DMS 273 treated with DMSO at 0.1 percent for 48 hours (cell line): ENCODE measurements around the gene DSCAML1.

ENCODE experiments used
- DNase-seq: peaks from one replicate; lab custom pipeline; 2025; lab: John Stamatoyannopoulos, UW

Gene DSCAML1, protein sequence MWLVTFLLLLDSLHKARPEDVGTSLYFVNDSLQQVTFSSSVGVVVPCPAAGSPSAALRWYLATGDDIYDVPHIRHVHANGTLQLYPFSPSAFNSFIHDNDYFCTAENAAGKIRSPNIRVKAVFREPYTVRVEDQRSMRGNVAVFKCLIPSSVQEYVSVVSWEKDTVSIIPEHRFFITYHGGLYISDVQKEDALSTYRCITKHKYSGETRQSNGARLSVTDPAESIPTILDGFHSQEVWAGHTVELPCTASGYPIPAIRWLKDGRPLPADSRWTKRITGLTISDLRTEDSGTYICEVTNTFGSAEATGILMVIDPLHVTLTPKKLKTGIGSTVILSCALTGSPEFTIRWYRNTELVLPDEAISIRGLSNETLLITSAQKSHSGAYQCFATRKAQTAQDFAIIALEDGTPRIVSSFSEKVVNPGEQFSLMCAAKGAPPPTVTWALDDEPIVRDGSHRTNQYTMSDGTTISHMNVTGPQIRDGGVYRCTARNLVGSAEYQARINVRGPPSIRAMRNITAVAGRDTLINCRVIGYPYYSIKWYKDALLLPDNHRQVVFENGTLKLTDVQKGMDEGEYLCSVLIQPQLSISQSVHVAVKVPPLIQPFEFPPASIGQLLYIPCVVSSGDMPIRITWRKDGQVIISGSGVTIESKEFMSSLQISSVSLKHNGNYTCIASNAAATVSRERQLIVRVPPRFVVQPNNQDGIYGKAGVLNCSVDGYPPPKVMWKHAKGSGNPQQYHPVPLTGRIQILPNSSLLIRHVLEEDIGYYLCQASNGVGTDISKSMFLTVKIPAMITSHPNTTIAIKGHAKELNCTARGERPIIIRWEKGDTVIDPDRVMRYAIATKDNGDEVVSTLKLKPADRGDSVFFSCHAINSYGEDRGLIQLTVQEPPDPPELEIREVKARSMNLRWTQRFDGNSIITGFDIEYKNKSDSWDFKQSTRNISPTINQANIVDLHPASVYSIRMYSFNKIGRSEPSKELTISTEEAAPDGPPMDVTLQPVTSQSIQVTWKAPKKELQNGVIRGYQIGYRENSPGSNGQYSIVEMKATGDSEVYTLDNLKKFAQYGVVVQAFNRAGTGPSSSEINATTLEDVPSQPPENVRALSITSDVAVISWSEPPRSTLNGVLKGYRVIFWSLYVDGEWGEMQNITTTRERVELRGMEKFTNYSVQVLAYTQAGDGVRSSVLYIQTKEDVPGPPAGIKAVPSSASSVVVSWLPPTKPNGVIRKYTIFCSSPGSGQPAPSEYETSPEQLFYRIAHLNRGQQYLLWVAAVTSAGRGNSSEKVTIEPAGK (N-terminal part only)

DNA sequence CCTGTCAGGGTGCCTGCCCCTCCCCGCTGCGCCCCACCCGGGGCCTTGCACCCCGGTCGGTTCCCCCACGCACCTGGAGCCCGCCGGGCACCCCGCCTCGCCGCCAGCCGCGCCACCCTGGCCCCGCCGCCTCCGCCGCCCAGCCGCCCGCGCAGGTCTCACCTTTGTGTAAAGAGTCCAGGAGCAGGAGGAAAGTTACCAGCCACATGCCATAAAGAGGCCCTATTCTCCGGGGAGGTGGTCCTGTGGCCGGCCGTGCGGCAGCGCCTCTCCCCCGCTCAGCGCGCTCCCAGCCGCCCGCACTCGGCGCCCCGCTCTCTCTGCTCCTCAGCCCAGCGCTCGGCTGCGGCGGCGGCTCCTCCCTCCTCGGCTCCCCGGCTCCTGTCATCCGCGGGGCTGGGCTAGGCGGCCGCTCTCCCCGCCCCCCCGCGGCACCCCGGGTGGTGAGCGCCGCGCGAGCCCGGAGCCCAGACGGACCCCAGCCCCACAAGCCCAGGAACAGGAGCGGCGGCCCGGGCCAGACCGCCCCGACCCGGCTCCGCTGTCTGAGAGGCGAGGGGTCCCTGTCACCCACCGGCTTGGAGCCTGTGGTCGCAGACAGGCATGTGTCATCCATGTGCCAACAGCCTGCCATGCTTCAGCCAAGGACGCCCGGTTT is at the start of gene DSCAML1:
DSCAML1 (minus strand) TSS at position 345 of the 658 bp plus-strand sequence; CDS start at position 208, 137 bp downstream.
- no peak for DNase-seq

DNA sequence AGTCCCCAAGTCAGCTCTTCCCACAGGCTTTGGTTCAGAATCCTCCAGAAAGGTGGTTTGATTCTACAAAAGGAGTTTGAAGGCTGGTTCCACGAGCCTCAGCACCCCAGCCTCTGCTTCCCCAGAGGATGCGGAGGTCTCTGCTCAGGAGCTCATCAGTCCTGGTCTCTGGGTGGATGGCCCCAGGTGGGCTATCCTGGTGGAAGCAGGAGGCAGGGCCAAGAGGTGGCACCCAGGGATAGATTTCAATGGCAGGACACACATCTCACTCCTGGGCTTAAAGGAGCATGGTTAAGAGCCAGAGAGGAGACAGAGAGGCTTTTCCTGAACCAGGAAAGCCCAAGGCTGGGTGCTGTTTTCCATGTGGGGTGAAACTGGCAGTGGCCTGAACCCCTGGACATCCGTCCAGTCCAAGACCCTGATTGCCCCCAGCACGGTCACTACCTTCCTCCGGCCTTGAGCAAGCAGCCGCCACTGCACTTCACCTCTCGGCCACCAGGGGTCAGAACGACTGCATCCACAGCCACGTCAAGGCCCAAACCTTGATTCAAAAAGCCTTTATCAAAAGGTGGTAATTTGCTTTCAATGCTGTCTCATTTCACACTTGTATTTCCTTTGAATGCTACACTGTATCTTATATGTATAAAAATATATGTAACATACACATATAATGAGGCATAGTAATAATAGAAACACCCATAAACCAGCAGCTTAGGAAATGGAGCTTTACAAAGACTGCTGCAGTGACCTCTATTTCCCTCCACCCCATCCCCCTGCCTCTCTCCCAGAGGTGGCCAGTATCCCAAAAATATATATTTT is 46.9 kb upstream of the DSCAML1 start:
- no peak for DNase-seq

DNA sequence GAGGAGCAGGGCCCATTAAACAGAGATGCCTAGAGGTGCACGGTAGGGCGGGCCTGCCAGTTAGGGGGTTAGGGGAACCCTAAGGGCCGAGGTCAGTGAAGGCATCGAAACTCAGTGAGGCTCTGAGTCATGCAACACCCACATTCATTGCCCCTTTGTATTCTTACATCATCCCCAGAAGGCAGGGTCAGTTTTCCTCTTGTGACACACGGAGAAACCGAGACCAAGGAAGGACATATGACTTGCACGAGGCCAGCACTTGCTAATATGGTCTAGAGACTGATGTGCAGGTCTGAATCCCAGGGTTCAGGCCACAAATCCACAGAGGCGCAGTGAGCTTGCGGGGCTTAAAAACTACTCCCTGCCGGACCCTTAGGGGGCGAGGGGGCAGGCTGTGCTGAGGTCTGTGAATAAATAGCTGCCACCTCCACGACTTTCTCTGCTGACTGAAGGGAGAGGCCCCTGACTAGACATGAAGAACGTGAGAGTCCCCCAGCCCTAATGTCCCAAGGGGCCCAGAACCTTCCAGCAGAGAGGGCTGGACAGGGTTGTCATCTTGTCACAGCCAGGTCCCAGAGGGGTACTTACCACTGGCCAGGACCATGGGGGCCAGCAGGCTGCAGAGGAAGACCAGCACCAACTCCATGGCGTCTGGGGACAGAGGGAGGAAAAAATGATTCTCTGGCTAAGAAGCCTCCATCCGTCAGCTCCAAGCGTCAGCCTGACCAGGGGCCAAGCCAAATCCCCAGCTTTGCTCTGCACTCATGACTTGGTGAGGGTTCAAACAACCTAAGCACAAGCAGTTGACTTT is 45.3 kb upstream of the DSCAML1 start:
- DNase-seq: no peak

DNA sequence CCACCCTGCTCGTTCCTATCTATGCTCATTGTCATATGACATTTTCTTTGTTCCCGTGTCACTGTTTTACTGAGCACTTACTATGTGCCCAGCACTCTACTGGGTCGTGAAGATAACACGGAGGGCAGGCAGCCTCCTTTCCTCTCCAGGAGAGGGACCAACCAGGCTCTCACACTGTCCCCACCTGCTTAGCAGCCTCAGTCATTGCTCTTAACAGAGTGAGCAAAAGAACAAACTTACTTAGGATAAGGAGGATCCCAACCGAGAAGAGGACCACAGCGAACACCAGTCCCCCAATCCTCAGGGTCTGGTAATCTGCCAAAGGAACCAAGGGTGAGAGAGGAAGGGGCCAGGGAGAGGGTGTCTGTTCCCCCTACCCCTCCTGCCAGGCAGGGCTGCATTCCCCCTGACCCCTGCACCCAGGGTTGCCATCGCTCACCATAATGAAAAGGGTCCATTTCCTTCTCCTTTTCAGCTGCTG is 44.6 kb upstream of the DSCAML1 start:
- no peak for DNase-seq

DNA sequence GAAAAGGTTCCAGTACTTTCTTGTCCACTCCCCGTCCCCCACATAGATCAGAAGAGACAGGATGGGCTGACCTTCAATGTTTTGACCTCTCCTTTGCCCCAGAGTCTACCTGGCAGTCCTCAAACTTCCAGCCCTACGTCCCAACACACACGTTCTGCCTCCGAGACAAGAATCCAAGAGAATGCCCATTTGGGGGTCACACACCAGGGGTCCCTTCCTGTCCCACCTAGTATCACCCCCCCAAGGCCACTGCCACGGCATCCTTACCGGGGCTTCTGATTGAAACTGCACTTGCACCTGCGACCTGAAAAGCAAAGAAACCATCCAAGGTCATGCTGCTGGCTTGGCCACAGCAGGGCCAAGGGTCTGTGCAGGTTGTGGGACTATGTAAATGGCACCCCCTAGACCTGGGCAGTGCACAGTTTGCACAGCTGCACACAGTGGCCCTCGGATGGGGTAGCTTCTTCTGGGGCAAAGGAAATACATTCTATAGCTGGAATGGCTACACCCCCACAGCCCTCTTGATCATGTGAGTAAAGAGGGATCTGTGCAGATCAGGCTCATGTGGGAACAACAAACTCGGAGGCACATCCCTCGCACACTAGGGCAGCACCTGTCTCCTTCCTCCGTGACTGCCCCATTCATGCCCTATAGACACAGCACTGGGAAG is 44.0 kb upstream of the DSCAML1 start:
- no peak for DNase-seq

DNA sequence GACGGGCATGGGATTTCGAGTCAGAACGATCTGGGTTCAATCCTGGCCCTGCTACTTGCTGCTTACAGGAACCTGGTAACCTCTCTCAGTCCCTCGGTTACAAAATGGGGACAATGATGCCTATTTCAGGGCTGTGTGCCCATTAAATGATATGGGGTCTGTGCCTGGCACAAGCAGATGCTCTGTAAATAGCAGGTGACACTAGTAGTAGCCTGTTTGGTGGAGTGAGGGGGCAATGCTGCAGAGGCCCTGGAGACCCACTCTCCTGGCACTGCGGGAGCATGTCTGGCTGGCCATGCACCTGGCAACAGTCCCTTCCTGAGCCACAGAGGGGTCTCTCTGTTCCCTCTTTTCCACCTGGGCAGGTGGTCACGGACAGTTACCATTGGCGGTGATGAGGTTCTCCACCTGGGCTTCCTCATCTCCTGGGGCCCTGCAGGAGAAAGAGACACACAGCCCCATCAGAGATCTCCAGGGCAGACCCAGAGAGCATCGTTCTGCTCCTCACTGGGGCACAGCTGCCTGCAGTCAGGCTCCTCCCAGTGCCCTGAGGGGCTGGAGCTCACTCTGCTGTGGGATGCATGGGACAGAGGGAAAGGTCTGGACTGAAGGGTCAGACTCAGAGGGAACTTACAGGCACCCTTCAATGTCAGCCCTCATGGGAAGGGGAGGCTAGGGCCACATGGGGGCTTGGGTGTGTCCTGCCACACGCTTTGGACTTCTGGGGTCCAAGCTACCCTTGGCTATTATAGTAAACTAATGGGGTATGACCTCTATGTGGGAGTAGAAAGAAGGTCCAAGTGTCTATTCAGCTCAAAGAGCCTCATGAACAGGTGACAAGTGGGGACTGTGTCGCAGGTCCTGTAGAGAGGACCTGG is 43.2 kb upstream of the DSCAML1 start:
- DNase-seq: no peak

DNA sequence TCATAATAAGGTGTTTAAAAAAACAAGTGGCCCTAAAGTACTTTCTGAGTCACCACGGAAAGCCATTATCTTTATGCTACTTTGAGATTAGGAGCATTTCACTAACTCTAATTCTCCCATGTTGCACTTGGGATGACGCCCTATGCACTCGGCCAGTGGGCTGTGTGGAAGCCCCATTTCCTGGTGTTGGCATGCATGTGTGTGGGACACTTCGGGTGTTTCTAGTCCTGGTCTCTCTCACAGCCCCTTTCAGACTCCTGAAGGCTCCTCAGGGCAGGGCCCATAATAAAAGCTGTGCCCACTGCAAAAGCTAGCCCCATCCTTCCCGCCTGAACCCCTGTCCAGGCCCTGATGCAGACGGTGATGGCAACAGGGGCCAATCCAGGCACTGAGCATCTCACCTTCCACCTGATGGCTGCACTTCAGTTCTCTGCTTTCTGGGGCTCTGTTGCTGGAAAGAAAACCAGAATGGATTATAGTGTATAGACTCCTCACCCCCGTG is 42.4 kb upstream of the DSCAML1 start:
- no peak for DNase-seq

DNA sequence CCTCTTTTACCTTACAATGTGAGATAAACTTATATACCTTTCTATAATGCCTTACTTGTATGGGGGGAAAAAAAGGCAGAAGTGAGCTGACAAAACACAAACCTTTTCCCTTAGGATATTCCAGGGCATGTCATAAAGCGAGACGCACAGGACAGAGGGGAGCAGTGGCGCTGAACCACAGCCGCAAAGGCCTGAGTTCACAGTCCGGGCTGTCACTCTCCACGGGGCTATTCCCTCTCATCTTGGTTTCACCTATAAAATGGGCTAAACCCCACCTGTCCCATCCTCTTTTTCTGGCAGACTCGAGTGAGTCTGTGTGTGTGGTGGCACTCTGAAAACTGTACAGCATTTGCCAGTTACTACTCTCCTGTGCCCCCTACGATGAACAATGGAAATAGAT is 41.9 kb upstream of the DSCAML1 start:
- no peak for DNase-seq

DNA sequence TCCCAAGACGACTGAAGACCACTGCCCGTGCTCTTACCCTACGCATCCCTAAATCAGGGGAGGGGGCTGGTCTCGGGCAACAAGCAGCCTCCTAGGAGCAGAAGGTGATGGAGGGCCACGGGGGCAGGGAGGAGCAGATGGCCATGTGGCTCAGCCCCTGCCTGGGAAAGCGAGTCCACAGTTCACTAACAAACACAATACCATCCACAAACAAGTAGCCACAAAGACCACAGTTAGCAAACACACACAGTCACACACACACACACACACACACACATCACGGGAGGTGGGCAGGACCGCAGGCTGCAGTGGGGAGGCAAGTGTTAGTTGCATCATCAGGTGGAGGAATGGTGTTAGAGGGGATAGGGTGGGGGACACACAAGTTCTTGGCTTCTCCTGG is 40.8 kb upstream of the DSCAML1 start:
- no peak for DNase-seq

DNA sequence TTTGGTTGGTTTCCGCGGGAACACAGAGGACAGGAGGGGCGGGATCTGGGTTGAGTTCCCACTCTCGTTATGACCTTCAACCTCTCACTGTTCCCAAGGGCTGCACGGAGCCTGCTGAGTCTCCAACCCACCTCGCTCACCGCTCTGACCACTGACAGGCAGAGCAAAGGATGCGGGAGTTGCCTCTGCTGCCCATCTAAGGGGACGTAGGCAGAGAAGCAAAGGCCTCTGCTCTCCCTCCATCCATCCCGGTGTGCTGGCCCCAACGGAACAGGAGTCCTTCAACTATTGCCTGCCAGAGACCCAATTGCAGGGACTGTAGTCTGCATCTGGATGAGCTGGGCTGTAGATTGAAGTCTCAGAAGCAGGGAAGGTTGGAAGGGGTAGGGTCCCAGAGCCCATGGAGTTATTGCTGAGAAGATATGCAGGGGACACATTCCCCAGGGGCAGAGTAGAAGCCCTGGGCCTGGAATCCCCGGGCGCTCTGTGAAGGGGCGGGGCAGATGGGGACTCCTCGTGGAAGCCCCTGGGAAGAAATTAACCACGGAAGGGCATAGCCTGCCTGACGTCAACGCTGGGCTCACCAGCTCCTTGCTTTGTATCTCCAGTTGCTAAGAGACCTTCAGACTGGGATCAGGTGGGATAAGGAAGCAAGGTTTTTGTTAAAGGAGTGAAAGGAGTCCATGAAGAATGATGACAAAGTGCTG is 40.2 kb upstream of the DSCAML1 start:
- DNase-seq: no peak

DNA sequence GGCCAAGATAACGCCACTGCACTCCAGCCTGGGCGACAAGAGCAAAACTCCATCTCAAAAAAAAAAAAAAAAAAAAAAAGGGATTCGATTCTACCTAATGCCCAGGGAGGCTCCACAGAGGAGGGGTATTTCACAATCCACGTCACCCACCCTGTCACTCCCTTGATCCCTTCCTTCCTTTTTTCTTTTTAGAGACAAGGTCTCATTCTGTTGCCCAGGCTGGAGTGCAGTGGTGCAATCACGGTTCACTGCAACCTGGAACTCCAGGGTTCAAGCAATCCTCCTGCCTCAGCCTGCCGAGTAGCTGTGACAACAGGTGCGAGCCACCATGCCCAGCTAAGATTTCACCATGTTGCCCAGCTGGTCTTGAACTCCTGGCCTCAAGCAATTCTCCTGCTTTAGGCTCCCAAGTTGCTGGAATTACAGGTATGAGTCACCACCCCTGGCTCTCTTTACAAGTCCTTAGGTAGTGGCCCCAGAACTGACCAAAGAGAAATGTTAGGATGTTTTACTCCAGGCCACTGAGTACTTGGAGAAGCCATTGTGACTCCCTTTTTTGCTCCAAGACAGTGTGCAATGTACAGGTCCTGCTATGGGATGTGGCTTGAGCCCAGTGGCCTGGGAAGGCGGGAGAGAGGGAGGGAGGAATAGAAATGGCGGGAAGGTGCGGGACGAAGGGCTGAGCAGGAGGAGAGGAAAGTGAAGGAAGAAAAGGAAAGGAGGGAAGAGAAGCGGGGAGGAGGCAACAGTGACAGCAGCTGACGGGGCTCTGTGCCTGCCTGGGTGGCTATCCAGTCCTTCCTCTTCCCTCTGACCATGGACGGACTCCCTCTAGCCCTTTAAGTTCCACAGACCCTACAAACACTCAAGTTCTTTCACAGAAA is 39.3 kb upstream of the DSCAML1 start:
- no peak for DNase-seq

DNA sequence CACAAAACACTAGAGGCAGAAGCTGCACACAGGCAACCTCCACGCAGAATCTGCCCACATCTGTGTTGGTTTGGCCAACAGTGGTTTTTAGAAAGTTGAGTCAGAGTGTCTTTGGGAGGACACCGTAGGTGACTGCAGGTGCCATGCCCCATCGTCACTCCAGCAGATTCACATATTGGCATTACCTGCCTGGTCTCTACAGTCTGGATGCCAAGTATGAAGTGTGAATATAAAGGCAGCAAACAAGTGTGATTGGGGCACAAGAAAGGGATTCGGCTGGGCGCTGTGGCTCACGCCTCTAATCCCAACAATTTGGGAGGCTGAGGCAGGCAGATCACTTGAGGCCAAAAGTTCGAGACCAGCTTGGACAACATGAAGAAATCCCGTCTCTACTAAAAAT is 38.6 kb upstream of the DSCAML1 start:
- no peak for DNase-seq

DNA sequence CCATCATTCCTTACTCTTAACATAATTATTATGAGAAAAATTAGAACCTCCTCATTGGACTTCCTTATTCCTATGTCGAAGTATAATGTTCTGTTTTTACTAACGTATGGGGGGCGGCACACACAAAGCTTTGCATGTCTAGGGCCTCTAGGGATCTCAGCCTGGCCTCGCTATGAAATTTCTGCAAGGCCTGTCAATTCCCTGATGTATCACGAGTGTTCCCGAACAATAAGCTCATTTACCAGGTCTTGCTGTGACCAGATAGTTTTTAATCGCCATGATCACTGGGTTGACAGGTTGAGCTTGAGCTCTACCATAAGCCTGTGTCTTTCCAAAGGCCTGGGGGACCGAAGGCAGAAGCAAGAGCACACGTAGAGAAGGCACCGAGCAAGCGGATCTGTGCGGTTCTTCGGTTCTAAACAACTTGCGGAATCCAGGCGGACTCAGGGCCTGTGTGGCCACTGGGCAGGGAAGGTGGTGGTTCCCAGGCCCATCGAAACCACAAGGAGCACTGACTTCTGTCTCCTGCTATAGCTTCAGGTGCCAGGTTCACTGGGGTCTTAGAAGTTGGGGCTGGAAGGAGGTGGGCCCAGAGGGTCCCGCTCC is 37.9 kb upstream of the DSCAML1 start:
- no peak for DNase-seq

DNA sequence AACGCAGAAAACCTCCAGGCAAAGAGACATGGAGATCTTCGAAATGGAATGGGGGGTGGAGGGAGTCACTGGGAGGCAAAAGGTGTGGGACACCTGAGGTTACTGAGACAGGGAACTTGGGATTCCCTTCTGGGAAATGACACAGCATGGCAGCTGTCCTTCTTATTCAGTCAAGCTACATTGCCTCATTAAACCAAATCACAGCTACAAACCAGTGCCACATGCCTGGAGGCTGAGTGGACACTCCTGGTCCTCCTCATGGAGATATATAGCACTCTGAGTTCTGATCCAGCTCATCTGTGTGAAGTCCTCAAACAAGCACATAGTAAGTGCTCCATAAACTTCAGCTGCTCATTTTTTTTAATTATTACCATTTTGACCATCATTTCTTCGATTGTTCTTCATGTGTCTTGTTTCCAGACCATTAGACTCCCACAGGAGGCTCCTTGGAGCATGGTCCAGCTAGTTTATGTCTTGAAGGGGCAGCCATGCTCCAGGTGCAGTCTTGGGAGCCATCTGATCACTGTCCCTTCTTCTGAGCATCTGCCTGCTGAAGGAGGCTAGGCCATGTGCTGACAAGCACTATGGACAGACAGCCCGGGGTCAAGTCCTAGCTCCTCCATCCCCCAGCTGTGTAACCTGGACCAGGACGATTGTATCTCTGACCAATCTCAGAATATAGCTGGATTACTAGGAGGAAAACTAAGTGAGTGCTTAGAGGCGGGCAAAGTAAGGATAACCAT is 37.2 kb upstream of the DSCAML1 start:
- no peak for DNase-seq

DNA sequence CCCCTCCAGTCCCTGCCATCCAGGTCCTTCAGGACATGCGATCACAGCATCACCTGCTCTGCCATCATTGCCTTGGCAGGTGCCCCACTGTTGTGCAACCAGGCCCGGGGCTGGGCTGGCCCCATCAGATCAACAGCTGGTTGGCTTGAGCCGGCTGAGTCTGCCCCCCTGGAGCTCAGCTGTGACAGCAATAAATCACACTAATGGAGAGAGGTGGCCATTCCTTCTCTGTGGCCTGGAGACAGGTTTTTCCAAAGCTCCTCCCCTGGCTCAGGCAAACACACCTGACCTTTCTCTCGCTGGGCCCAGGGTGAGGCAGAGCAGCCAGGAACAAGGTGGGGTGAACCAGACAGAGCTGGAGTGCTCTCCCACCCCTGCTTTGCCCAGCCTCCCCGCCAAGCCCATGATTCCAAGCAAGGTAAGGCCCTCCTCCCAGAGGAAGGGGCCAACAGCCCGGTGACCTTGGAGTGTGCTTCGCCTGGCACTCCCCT is 36.4 kb upstream of the DSCAML1 start:
- no peak for DNase-seq
